ENCODE results near the gene TLX1. TPM values are rescaled to one million over a fixed set of nuclear protein-coding genes. Genes with fewer than 3 reads are reported as not detected.
A peak's percentile ranks its signal among the peaks of the same experiment; 100 is the strongest.

Gene TLX1
- total RNA-seq (2022), result not detected in 2 replicates
- not detected for Bru-seq, nascent RNA
- BruChase-seq, experiment 1, labeled RNA remaining after a 6-hour chase, result not detected
- BruChase-seq, experiment 2, labeled RNA remaining after a 2-hour chase, result not detected
- long read RNA-seq, result 0 reads

- intact Hi-C loops (cut with micrococcal nuclease), result no loop called here
- TF ChIP-seq, protein P1, sequence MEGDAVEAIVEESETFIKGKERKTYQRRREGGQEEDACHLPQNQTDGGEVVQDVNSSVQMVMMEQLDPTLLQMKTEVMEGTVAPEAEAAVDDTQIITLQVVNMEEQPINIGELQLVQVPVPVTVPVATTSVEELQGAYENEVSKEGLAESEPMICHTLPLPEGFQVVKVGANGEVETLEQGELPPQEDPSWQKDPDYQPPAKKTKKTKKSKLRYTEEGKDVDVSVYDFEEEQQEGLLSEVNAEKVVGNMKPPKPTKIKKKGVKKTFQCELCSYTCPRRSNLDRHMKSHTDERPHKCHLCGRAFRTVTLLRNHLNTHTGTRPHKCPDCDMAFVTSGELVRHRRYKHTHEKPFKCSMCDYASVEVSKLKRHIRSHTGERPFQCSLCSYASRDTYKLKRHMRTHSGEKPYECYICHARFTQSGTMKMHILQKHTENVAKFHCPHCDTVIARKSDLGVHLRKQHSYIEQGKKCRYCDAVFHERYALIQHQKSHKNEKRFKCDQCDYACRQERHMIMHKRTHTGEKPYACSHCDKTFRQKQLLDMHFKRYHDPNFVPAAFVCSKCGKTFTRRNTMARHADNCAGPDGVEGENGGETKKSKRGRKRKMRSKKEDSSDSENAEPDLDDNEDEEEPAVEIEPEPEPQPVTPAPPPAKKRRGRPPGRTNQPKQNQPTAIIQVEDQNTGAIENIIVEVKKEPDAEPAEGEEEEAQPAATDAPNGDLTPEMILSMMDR (IDR thresholded peaks at IDR 0.05; ENCODE audit: unreplicated experiment), result no peak
- no peak within 1 kb of the TSS for H3K27ac Mint-ChIP-seq (ENCODE audit: low read depth, unreplicated experiment)
- DNase-seq (ENCODE audit: unreplicated experiment), result no peak
- H3K4me3 Mint-ChIP-seq (ENCODE audit: unreplicated experiment), result no peak within 1 kb of the TSS
- no TSS peak for BruUV-seq (replicated peaks)
- no peaks in the 10 kb centered on the region for H3K36me3 Mint-ChIP-seq (ENCODE audit: insufficient read depth, unreplicated experiment)
- peaks cover 56% of the 10 kb centered on the region for H3K27me3 Mint-ChIP-seq (ENCODE audit: insufficient read depth, unreplicated experiment)
- no peaks in the 10 kb centered on the region for H3K4me1 Mint-ChIP-seq (ENCODE audit: insufficient read depth, unreplicated experiment)
- no peaks in the 10 kb centered on the region for H3K9me3 Mint-ChIP-seq (ENCODE audit: unreplicated experiment)
- POLR2A ChIA-PET, result no interaction called here
- CTCF ChIA-PET, result interaction anchor here (1.2 to 2.2 kb wide), 2 partner anchors 11 to 35 kb away, joined by 5 to 8 read pairs; no protein-coding TSS in a partner anchor
Observed at GRCh38 chr10:101130984-101131961, at the start of gene TLX1. TLX1 (plus strand) TSS chr10:101131300; CDS start chr10:101131542, 242 bp downstream.

DNA sequence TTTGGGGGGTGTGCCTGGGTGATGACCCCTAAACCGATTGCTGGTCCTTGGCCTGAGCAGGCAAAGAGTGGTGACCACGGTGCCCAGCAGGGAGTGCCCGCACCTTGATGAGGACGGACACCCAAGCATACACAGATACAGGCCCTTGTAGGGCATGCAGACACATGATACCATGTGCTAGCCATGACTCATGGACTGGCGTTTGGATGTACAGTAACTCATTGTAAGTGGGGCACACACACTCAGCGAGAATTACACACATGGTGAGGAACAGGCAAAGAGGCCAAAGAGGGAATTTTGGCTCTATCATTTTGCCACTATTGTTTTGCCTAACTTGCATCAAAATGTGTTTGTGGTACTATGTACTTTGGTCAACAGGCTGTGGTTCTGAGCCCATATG is 45.3 kb upstream of the TLX1 start:
- H3K27me3 Mint-ChIP-seq (ENCODE audit: insufficient read depth, unreplicated experiment), result peaks cover 24% of the 10 kb centered on the region

GRCh38 chr10:101087376-101087775 is 43.7 kb upstream of the TLX1 start:
- H3K27me3 Mint-ChIP-seq (ENCODE audit: insufficient read depth, unreplicated experiment), result peaks cover 14% of the 10 kb centered on the region
- no peaks in the 10 kb centered on the region for H3K36me3 Mint-ChIP-seq (ENCODE audit: insufficient read depth, unreplicated experiment)
- TF ChIP-seq, protein P1 (IDR thresholded peaks at IDR 0.05; ENCODE audit: unreplicated experiment), result no peak
- ChIA-PET CTCF (interaction anchor here (0.5 to 7.4 kb wide), 4 partner anchors 9 to 55 kb away, joined by 3 to 64 read pairs (median 16); no protein-coding TSS in a partner anchor), POLR2A (no interaction called here)
- no peak for DNase-seq (ENCODE audit: unreplicated experiment)
- no peak overlapping the region for H3K4me3 Mint-ChIP-seq (ENCODE audit: unreplicated experiment)
- H3K27ac Mint-ChIP-seq (ENCODE audit: low read depth, unreplicated experiment), result no peak overlapping the region
- intact Hi-C loops (cut with micrococcal nuclease), result no loop called here
- BruUV-seq (replicated peaks), result no TSS peak
- H3K4me1 Mint-ChIP-seq (ENCODE audit: insufficient read depth, unreplicated experiment), result peaks cover 9% of the 10 kb centered on the region
- H3K9me3 Mint-ChIP-seq (ENCODE audit: unreplicated experiment), result no peaks in the 10 kb centered on the region

More for the DNA sequence above, 45.3 kb upstream of the TLX1 start:
- Mint-ChIP-seq H3K36me3 (ENCODE audit: insufficient read depth, unreplicated experiment) (no peaks in the 10 kb centered on the region), H3K27ac (ENCODE audit: low read depth, unreplicated experiment) (no peak overlapping the region), H3K9me3 (ENCODE audit: unreplicated experiment) (no peaks in the 10 kb centered on the region), H3K4me3 (ENCODE audit: unreplicated experiment) (no peak overlapping the region), H3K4me1 (ENCODE audit: insufficient read depth, unreplicated experiment) (peaks cover 4% of the 10 kb centered on the region)
- intact Hi-C loops (cut with micrococcal nuclease), result no loop called here
- CTCF ChIA-PET, result interaction anchor here (0.6 to 7.4 kb wide), 6 partner anchors 10 to 56 kb away, joined by 3 to 64 read pairs (median 4); no protein-coding TSS in a partner anchor
- POLR2A ChIA-PET, result interaction anchor here (1.4 kb wide), 1 partner anchor 42 kb away, joined by 4 read pairs; no protein-coding TSS in a partner anchor
- DNase-seq (ENCODE audit: unreplicated experiment), result peak; percentile 57
- TF ChIP-seq, protein P1 (IDR thresholded peaks at IDR 0.05; ENCODE audit: unreplicated experiment), result no peak
- BruUV-seq (replicated peaks), result no TSS peak

DNA sequence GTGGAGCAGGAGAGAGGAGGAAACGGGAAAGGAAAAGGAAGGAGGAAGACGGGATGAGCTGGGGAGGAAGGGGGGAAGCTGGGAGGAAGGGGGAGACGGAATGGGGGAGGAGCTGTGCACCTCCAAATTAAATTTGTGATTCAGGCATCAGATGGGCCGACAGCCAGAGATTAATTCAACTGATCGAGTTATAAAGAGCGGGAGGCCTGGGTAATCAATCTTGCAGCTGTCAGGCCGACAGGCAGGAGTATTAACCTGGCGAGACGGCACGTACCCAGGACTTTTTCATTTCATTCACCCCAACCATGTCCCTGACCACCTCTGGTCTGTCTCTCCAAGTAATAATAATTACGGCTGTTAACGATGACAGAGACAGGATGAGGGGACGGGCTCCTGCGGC is 43.1 kb upstream of the TLX1 start:
- CTCF ChIA-PET, result interaction anchor here (0.5 to 7.4 kb wide), 5 partner anchors 8 to 54 kb away, joined by 3 to 64 read pairs (median 4); no protein-coding TSS in a partner anchor
- TF ChIP-seq, protein P1 (IDR thresholded peaks at IDR 0.05; ENCODE audit: unreplicated experiment), result no peak

More for the DNA sequence above, 43.1 kb upstream of the TLX1 start:
- Mint-ChIP-seq H3K4me1 (ENCODE audit: insufficient read depth, unreplicated experiment) (peaks cover 9% of the 10 kb centered on the region), H3K9me3 (ENCODE audit: unreplicated experiment) (no peaks in the 10 kb centered on the region), H3K36me3 (ENCODE audit: insufficient read depth, unreplicated experiment) (no peaks in the 10 kb centered on the region), H3K4me3 (ENCODE audit: unreplicated experiment) (no peak overlapping the region), H3K27me3 (ENCODE audit: insufficient read depth, unreplicated experiment) (peaks cover 9% of the 10 kb centered on the region), H3K27ac (ENCODE audit: low read depth, unreplicated experiment) (no peak overlapping the region)
- POLR2A ChIA-PET, result no interaction called here
- BruUV-seq (replicated peaks), result no TSS peak
- DNase-seq (ENCODE audit: unreplicated experiment), result no peak
- intact Hi-C loops (cut with micrococcal nuclease), result no loop called here

Measured in MCF 10A (cell line).